ENCODE results near the gene MTERF1.
"Not testable (repeated sequence)": the region's sequence is repeated elsewhere in the genome, so short reads cannot be mapped to it uniquely, and the experiment has no call there.

MTERF1 gene

GRCh38 chr7:91911121-91911520 is 30.6 kb upstream of the MTERF1 start:
- H3K27me3 ChIP-seq, result no peaks in the 10 kb centered on the region
- no peak overlapping the region for H3K27ac ChIP-seq
- no peak for TF ChIP-seq Cebpa-rat (IDR thresholded peaks at IDR 0.05)
- no peak overlapping the region for H3K4me2 ChIP-seq
- no peaks in the 10 kb centered on the region for H3K36me3 ChIP-seq
- H3K4me3 ChIP-seq, result no peak overlapping the region
- H4K20me1 ChIP-seq, result no peaks in the 10 kb centered on the region
- 0 out of 2 replicates have a peak, but pooled peaks cover 4% of the 10 kb centered on the region for H3K9me3 ChIP-seq
- H3K9ac ChIP-seq, result no peak overlapping the region
- peaks cover 7% of the 10 kb centered on the region; the same call in 1 of the 2 replicates for H3K4me1 ChIP-seq

GRCh38 chr7:91910171-91910570 is 29.7 kb upstream of the MTERF1 start:
- H3K27me3 ChIP-seq, result no peaks in the 10 kb centered on the region
- no peak overlapping the region for H3K9ac ChIP-seq
- peaks cover 7% of the 10 kb centered on the region; the same call in 1 of the 2 replicates for H3K4me1 ChIP-seq
- H3K27ac ChIP-seq, result no peak overlapping the region
- no peaks in the 10 kb centered on the region for H3K36me3 ChIP-seq
- H3K9me3 ChIP-seq, result 0 out of 2 replicates have a peak, but pooled peaks cover 4% of the 10 kb centered on the region
- no peaks in the 10 kb centered on the region for H4K20me1 ChIP-seq
- TF ChIP-seq Cebpa-rat (IDR thresholded peaks at IDR 0.05), result no peak
- H3K4me2 ChIP-seq, result no peak overlapping the region
- no peak overlapping the region for H3K4me3 ChIP-seq

- H3K9ac ChIP-seq, result no peak overlapping the region
- no peak overlapping the region for H3K27ac ChIP-seq
- H4K20me1 ChIP-seq, result no peaks in the 10 kb centered on the region
- no peak overlapping the region for H3K4me2 ChIP-seq
- no peaks in the 10 kb centered on the region for H3K9me3 ChIP-seq
- no peaks in the 10 kb centered on the region for H3K27me3 ChIP-seq
- no peaks in the 10 kb centered on the region for H3K4me1 ChIP-seq
- no peak for TF ChIP-seq Cebpa-rat (IDR thresholded peaks at IDR 0.05)
- no peak overlapping the region for H3K4me3 ChIP-seq
- H3K36me3 ChIP-seq, result no peaks in the 10 kb centered on the region
Observed at GRCh38 chr7:91899563-91899962, 19.1 kb upstream of the MTERF1 start.

GRCh38 chr7:91898240-91898992 is 17.9 kb upstream of the MTERF1 start:
- Histone ChIP-seq H3K4me3 (no peak overlapping the region), H3K36me3 (no peaks in the 10 kb centered on the region), H4K20me1 (no peaks in the 10 kb centered on the region), H3K27ac (no peak overlapping the region), H3K9me3 (no peaks in the 10 kb centered on the region), H3K27me3 (no peaks in the 10 kb centered on the region), H3K4me2 (no peak overlapping the region), H3K9ac (no peak overlapping the region), H3K4me1 (no peaks in the 10 kb centered on the region)
- TF ChIP-seq Cebpa-rat (IDR thresholded peaks at IDR 0.05), result no peak

GRCh38 chr7:91894781-91895480 is 14.4 kb upstream of the MTERF1 start:
- no peak for TF ChIP-seq Cebpa-rat (IDR thresholded peaks at IDR 0.05)

GRCh38 chr7:91893699-91894098 is 13.2 kb upstream of the MTERF1 start:
- H3K4me1 ChIP-seq, H3K4me2 ChIP-seq, H3K9ac ChIP-seq, H3K27ac ChIP-seq, H4K20me1 ChIP-seq, H3K4me3 ChIP-seq, H3K27me3 ChIP-seq, H3K36me3 ChIP-seq: not testable (repeated sequence)
- H3K9me3 ChIP-seq, result peaks cover 12% of the 10 kb centered on the region

More at GRCh38 chr7:91894781-91895480, 14.4 kb upstream of the MTERF1 start:
- H3K4me2 ChIP-seq, result no peak overlapping the region
- H3K4me3 ChIP-seq, result no peak overlapping the region
- no peak overlapping the region for H3K9ac ChIP-seq
- no peaks in the 10 kb centered on the region for H3K4me1 ChIP-seq
- H3K27ac ChIP-seq, result no peak overlapping the region
- H4K20me1 ChIP-seq, result no peaks in the 10 kb centered on the region
- 0 out of 2 replicates have a peak, but pooled peaks cover under 1% of the 10 kb centered on the region for H3K9me3 ChIP-seq
- no peaks in the 10 kb centered on the region for H3K36me3 ChIP-seq
- H3K27me3 ChIP-seq, result no peaks in the 10 kb centered on the region

- Histone ChIP-seq H3K9ac (no peak overlapping the region), H3K27me3 (no peaks in the 10 kb centered on the region), H3K27ac (no peak overlapping the region), H3K36me3 (no peaks in the 10 kb centered on the region), H3K4me1 (no peaks in the 10 kb centered on the region), H3K4me2 (no peak overlapping the region), H3K9me3 (peaks cover 20% of the 10 kb centered on the region), H3K4me3 (no peak overlapping the region), H4K20me1 (no peaks in the 10 kb centered on the region)
- no peak for TF ChIP-seq Cebpa-rat (IDR thresholded peaks at IDR 0.05)
Observed at GRCh38 chr7:91892821-91893340, 12.4 kb upstream of the MTERF1 start.

GRCh38 chr7:91892099-91892705 is 11.7 kb upstream of the MTERF1 start:
- H3K27ac ChIP-seq, result no peak overlapping the region
- H4K20me1 ChIP-seq, result no peaks in the 10 kb centered on the region
- H3K9me3 ChIP-seq, result peaks cover 27% of the 10 kb centered on the region
- no peak overlapping the region for H3K4me3 ChIP-seq
- no peak for TF ChIP-seq Cebpa-rat (IDR thresholded peaks at IDR 0.05)
- H3K27me3 ChIP-seq, result no peaks in the 10 kb centered on the region
- H3K4me2 ChIP-seq, result no peak overlapping the region
- H3K9ac ChIP-seq, result no peak overlapping the region
- no peaks in the 10 kb centered on the region for H3K36me3 ChIP-seq
- H3K4me1 ChIP-seq, result no peaks in the 10 kb centered on the region

- H3K4me2 ChIP-seq, H3K9ac ChIP-seq, H3K4me1 ChIP-seq, H3K27me3 ChIP-seq, H3K36me3 ChIP-seq, H4K20me1 ChIP-seq, H3K4me3 ChIP-seq, H3K27ac ChIP-seq: not testable (repeated sequence)
- peaks cover 36% of the 10 kb centered on the region for H3K9me3 ChIP-seq
Observed at GRCh38 chr7:91888271-91889175, 8.0 kb upstream of the MTERF1 start.

GRCh38 chr7:91887336-91888213 is 7.1 kb upstream of the MTERF1 start:
- H3K27ac ChIP-seq, H3K4me2 ChIP-seq, H4K20me1 ChIP-seq, H3K4me3 ChIP-seq, H3K4me1 ChIP-seq, H3K27me3 ChIP-seq, H3K9ac ChIP-seq, H3K36me3 ChIP-seq: not testable (repeated sequence)
- peaks cover 36% of the 10 kb centered on the region for H3K9me3 ChIP-seq

Data from BLaER1 (cell line).